HG02943 (cell line): ENCODE data around the gene KRCC1.
A peak's percentile ranks its signal among the peaks of the same experiment; 100 is the strongest.

ENCODE experiments used
- ATAC-seq: cut with Tn5 transposase; IDR thresholded peaks from one replicate; pipeline ENCODE4 v1.9.1; 2021; ENCODE audit warnings: mild to moderate bottlenecking, low read depth, moderate library complexity; ENCODE audit not compliant: unreplicated experiment

The KRCC1 gene

GRCh38 chr2:88078643-88079172 is 23.1 kb upstream of the KRCC1 start:
- no peak for ATAC-seq

- no peak for ATAC-seq
These were observed 21.5 kb upstream of the KRCC1 start for GRCh38 chr2:88077080-88077479.

- no peak for ATAC-seq
These were observed 19.3 kb upstream of the KRCC1 start for GRCh38 chr2:88074854-88075292.

GRCh38 chr2:88074150-88074549 is 18.6 kb upstream of the KRCC1 start:
- ATAC-seq = no peak

GRCh38 chr2:88071365-88071764 is 15.8 kb upstream of the KRCC1 start:
- ATAC-seq = no peak

- ATAC-seq = no peak
These were observed 14.5 kb upstream of the KRCC1 start for GRCh38 chr2:88070055-88070454.

GRCh38 chr2:88069117-88069516 is 13.5 kb upstream of the KRCC1 start:
- ATAC-seq = no peak

GRCh38 chr2:88068044-88068443 is 12.5 kb upstream of the KRCC1 start:
- no peak for ATAC-seq

GRCh38 chr2:88067598-88067997 is 12.0 kb upstream of the KRCC1 start, which contains the start of gene SMYD1:
Gene SMYD1 (plus strand): TSS chr2:88067825. CDS start chr2:88067865, 40 bp downstream.
- ATAC-seq = no peak

- ATAC-seq = no peak
These were observed 11.6 kb upstream of the KRCC1 start for GRCh38 chr2:88067189-88067588.

GRCh38 chr2:88066543-88066942 is 11.0 kb upstream of the KRCC1 start:
- ATAC-seq = no peak

- no peak for ATAC-seq
These were observed 5.7 kb upstream of the KRCC1 start for GRCh38 chr2:88061295-88061694.

GRCh38 chr2:88060907-88061275 is 5.3 kb upstream of the KRCC1 start:
- no peak for ATAC-seq

GRCh38 chr2:88059979-88060906 is 4.7 kb upstream of the KRCC1 start:
- peak; percentile 46 for ATAC-seq

GRCh38 chr2:88058191-88058590 is 2.6 kb upstream of the KRCC1 start:
- no peak for ATAC-seq

GRCh38 chr2:88057437-88057844 is 1.9 kb upstream of the KRCC1 start:
- ATAC-seq = no peak

- ATAC-seq = no peak
These were observed 707 bp downstream of the KRCC1 start for GRCh38 chr2:88054782-88055370.

- ATAC-seq = no peak
These were observed 1.4 kb downstream of the KRCC1 start for GRCh38 chr2:88053934-88054781.

- ATAC-seq = no peak
These were observed 2.3 kb downstream of the KRCC1 start for GRCh38 chr2:88053296-88053695.

GRCh38 chr2:88051792-88052191 is 3.8 kb downstream of the KRCC1 start:
- ATAC-seq = no peak

GRCh38 chr2:88049622-88050021 is 6.0 kb downstream of the KRCC1 start:
- ATAC-seq = no peak
